ENCODE data around the gene HECTD3.
"Not testable (repeated sequence)": the region's sequence is repeated elsewhere in the genome, so short reads cannot be mapped to it uniquely, and the experiment has no call there.

HECTD3 gene

GRCh38 chr1:44985747-44986359 lies 25.3 kb downstream of the HECTD3 start:
- DNase-seq: no peak

GRCh38 chr1:44977372-44977771 lies 33.8 kb downstream of the HECTD3 start:
- DNase-seq: not testable (repeated sequence)

GRCh38 chr1:44976252-44976651 lies 34.9 kb downstream of the HECTD3 start:
- no peak for DNase-seq

GRCh38 chr1:44973645-44974044 lies 37.5 kb downstream of the HECTD3 start:
- DNase-seq: no peak

- DNase-seq: no peak
These were observed 40.8 kb downstream of the HECTD3 start for GRCh38 chr1:44970317-44970716.

- DNase-seq: no peak
These were observed 46.7 kb downstream of the HECTD3 start for GRCh38 chr1:44964396-44964795.

GRCh38 chr1:44962729-44963128 lies 48.4 kb downstream of the HECTD3 start:
- DNase-seq: no peak

- not testable (repeated sequence) for DNase-seq
These were observed 49.1 kb downstream of the HECTD3 start for GRCh38 chr1:44962022-44962421.

- DNase-seq: not testable (repeated sequence)
These were observed 53.6 kb downstream of the HECTD3 start for GRCh38 chr1:44957566-44957965.

GRCh38 chr1:44956077-44956476 lies 55.0 kb downstream of the HECTD3 start:
- DNase-seq: not testable (repeated sequence)
